GM19351 (cell line): Measurements from ENCODE around the gene R3HCC1L.
"Not testable (repeated sequence)": the region's sequence is repeated elsewhere in the genome, so short reads cannot be mapped to it uniquely, and the experiment has no call there.

Experiments
- ATAC-seq: cut with Tn5 transposase; IDR thresholded peaks from one replicate; pipeline ENCODE4 v1.9.1; 2021; ENCODE audit warnings: mild to moderate bottlenecking, moderate library complexity; ENCODE audit not compliant: unreplicated experiment

Gene R3HCC1L

GRCh38 chr10:98170249-98171117 is 36.0 kb downstream of the R3HCC1L start:
- ATAC-seq, result peak; percentile 64

GRCh38 chr10:98172073-98172472 is 37.6 kb downstream of the R3HCC1L start:
- ATAC-seq, result no peak

GRCh38 chr10:98172495-98172894 is 38.0 kb downstream of the R3HCC1L start:
- no peak for ATAC-seq

GRCh38 chr10:98173260-98173659 is 38.8 kb downstream of the R3HCC1L start:
- no peak for ATAC-seq

- ATAC-seq, result not testable (repeated sequence)
These were observed 48.0 kb downstream of the R3HCC1L start for GRCh38 chr10:98182351-98182915.

GRCh38 chr10:98186681-98187080 is 52.2 kb downstream of the R3HCC1L start:
- no peak for ATAC-seq

- not testable (repeated sequence) for ATAC-seq
These were observed 56.3 kb downstream of the R3HCC1L start for GRCh38 chr10:98190773-98191172.

GRCh38 chr10:98193037-98193436 is 58.6 kb downstream of the R3HCC1L start:
- ATAC-seq, result no peak

GRCh38 chr10:98194633-98195032 is 60.2 kb downstream of the R3HCC1L start:
- ATAC-seq, result no peak

- peak; percentile 64 for ATAC-seq
These were observed 60.7 kb downstream of the R3HCC1L start for GRCh38 chr10:98195120-98195519.

- ATAC-seq, result no peak
These were observed 62.5 kb downstream of the R3HCC1L start for GRCh38 chr10:98196985-98197384.

- no peak for ATAC-seq
These were observed 67.3 kb downstream of the R3HCC1L start for GRCh38 chr10:98201760-98202159.

GRCh38 chr10:98202378-98202777 is 67.9 kb downstream of the R3HCC1L start:
- ATAC-seq, result no peak

- no peak for ATAC-seq
These were observed 70.9 kb downstream of the R3HCC1L start for GRCh38 chr10:98205351-98205750.

- ATAC-seq, result no peak
These were observed 74.5 kb downstream of the R3HCC1L start for GRCh38 chr10:98208925-98209324.

- ATAC-seq, result no peak
These were observed 75.0 kb downstream of the R3HCC1L start for GRCh38 chr10:98209441-98209840.

- no peak for ATAC-seq
These were observed 77.7 kb downstream of the R3HCC1L start for GRCh38 chr10:98212196-98212595.

- no peak for ATAC-seq
These were observed 79.3 kb downstream of the R3HCC1L start for GRCh38 chr10:98213740-98214139.

- ATAC-seq, result no peak
These were observed 80.9 kb downstream of the R3HCC1L start for GRCh38 chr10:98215373-98215772.

GRCh38 chr10:98217801-98218200 is 83.3 kb downstream of the R3HCC1L start:
- ATAC-seq, result no peak

- no peak for ATAC-seq
These were observed 89.4 kb downstream of the R3HCC1L start for GRCh38 chr10:98223874-98224273.

- no peak for ATAC-seq
These were observed 90.1 kb downstream of the R3HCC1L start for GRCh38 chr10:98224509-98224908.
